OCI-LY3 (cell line): ENCODE results near the gene GNB1.

ENCODE experiments used
- EZH2phosphoT487 ChIP-seq: fragments of 200-600 bp; shearing (Covaris generic); IDR thresholded peaks from 2 replicates; pipeline ENCODE4 v1.6.1; 2018; ENCODE audit warnings: antibody characterized with exemption, mixed run types, low read depth
- TF ChIP-seq, protein P1 (sequence below): fragments of 200-600, 300-600 bp; sonication (generic); IDR thresholded peaks from 2 replicates; pipeline ENCODE4 v1.5.1; 2014; ENCODE audit warnings: antibody characterized with exemption, low read length, low read depth

DNA sequence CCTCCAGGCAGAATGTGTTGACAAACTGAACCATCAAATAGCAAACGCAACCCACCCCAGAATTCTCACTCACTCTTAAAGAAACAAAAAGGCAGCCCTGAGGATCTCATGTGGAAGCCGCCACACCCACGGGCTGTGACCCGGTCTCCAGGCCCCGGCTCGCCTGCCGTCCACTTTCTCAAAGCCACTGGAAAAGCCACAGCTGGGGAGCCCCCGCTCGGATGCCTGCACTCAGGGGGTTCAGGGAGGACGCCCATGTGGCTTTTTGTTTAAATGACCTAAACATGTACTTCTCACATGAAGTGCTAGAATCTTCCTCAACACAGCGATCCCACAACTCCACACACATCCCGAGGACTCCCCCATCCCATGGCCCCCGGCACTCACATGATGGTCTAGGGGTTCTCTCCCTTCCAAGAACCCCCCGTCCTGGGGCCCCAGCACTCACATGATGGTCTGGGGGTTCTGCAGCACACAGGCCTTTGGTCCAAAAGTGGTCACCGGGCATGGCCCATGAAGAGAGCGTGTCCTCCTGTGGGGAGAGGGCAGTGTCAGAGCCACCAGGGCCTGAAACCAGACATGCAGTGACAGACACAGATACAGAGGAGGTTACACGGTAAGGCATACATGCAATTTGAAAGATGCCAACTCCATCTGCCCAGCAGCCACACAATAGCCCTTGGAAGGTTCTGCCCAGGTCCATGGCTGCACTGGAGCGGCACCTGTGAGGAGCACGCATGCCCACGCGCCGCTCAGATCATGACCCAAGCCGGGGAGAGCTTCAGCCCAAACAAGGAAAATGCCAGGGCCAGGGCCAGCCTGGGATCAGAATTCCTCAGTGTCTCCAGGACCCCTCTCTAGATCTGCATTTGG is 129.1 kb downstream of the GNB1 start:
- TF ChIP-seq, protein P1, sequence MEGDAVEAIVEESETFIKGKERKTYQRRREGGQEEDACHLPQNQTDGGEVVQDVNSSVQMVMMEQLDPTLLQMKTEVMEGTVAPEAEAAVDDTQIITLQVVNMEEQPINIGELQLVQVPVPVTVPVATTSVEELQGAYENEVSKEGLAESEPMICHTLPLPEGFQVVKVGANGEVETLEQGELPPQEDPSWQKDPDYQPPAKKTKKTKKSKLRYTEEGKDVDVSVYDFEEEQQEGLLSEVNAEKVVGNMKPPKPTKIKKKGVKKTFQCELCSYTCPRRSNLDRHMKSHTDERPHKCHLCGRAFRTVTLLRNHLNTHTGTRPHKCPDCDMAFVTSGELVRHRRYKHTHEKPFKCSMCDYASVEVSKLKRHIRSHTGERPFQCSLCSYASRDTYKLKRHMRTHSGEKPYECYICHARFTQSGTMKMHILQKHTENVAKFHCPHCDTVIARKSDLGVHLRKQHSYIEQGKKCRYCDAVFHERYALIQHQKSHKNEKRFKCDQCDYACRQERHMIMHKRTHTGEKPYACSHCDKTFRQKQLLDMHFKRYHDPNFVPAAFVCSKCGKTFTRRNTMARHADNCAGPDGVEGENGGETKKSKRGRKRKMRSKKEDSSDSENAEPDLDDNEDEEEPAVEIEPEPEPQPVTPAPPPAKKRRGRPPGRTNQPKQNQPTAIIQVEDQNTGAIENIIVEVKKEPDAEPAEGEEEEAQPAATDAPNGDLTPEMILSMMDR: no peak
- no peak for TF ChIP-seq EZH2phosphoT487
